ENCODE data around the gene SMR3A.

SMR3A gene

DNA sequence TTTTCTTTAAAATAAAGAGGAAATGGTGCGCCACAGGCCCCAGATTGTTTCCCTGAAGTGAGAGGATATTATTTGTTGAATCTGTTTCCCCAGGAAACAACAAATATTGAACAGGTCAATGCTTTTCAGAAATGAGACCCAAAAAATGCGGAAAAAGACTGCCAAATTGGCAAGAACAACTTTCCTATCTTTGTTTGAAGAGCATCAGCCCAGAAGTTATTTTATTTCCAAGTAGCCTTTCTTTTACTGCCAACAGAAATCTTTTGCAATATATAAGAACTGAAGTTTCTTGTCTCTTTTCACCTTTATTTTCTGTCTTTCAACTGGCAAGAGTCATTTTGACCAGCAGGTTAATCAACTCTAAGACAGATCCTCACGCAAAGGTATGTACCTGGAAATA is at the start of gene SMR3A:
TSS of gene SMR3A (plus strand) at position 301 of the 400 bp plus-strand sequence. CDS start 1,356 bp downstream, outside the sequence.
- POLR2A ChIA-PET = no interaction called here
- CTCF ChIA-PET = no interaction called here
- no peak within 1 kb of the TSS for H3K27ac ChIP-seq (ENCODE audit: extremely low read depth, low read depth, low read length)
- TF ChIP-seq, protein P1, sequence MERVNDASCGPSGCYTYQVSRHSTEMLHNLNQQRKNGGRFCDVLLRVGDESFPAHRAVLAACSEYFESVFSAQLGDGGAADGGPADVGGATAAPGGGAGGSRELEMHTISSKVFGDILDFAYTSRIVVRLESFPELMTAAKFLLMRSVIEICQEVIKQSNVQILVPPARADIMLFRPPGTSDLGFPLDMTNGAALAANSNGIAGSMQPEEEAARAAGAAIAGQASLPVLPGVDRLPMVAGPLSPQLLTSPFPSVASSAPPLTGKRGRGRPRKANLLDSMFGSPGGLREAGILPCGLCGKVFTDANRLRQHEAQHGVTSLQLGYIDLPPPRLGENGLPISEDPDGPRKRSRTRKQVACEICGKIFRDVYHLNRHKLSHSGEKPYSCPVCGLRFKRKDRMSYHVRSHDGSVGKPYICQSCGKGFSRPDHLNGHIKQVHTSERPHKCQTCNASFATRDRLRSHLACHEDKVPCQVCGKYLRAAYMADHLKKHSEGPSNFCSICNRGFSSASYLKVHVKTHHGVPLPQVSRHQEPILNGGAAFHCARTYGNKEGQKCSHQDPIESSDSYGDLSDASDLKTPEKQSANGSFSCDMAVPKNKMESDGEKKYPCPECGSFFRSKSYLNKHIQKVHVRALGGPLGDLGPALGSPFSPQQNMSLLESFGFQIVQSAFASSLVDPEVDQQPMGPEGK (tag by site-specific recombination; IDR thresholded peaks at IDR 0.05) = no peak
- TF ChIP-seq ZNF416 (tag by site-specific recombination; IDR thresholded peaks at IDR 0.05) (no peak), ZNF514 (tag by site-specific recombination; IDR thresholded peaks at IDR 0.05) (no peak), ZNF623 (tag by site-specific recombination; IDR thresholded peaks at IDR 0.05) (no peak), ZIC2 (tag by site-specific recombination; IDR thresholded peaks at IDR 0.05) (no peak), ZNF146 (tag by site-specific recombination; IDR thresholded peaks at IDR 0.05) (no peak), OVOL3 (tag by site-specific recombination; IDR thresholded peaks at IDR 0.05) (no peak), ZNF544 (tag by site-specific recombination; IDR thresholded peaks at IDR 0.05) (no peak), ZNF473 (tag by site-specific recombination; IDR thresholded peaks at IDR 0.05) (no peak)
- TF ChIP-seq, protein P2, sequence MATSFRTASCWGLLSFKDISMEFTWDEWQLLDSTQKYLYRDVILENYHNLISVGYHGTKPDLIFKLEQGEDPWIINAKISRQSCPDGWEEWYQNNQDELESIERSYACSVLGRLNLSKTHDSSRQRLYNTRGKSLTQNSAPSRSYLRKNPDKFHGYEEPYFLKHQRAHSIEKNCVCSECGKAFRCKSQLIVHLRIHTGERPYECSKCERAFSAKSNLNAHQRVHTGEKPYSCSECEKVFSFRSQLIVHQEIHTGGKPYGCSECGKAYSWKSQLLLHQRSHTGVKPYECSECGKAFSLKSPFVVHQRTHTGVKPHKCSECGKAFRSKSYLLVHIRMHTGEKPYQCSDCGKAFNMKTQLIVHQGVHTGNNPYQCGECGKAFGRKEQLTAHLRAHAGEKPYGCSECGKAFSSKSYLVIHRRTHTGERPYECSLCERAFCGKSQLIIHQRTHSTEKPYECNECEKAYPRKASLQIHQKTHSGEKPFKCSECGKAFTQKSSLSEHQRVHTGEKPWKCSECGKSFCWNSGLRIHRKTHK (tag by site-specific recombination; IDR thresholded peaks at IDR 0.05) = no peak
- TF ChIP-seq, protein P3, sequence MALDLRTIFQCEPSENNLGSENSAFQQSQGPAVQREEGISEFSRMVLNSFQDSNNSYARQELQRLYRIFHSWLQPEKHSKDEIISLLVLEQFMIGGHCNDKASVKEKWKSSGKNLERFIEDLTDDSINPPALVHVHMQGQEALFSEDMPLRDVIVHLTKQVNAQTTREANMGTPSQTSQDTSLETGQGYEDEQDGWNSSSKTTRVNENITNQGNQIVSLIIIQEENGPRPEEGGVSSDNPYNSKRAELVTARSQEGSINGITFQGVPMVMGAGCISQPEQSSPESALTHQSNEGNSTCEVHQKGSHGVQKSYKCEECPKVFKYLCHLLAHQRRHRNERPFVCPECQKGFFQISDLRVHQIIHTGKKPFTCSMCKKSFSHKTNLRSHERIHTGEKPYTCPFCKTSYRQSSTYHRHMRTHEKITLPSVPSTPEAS (tag by site-specific recombination; IDR thresholded peaks at IDR 0.05) = no peak
- TF ChIP-seq, protein P4, sequence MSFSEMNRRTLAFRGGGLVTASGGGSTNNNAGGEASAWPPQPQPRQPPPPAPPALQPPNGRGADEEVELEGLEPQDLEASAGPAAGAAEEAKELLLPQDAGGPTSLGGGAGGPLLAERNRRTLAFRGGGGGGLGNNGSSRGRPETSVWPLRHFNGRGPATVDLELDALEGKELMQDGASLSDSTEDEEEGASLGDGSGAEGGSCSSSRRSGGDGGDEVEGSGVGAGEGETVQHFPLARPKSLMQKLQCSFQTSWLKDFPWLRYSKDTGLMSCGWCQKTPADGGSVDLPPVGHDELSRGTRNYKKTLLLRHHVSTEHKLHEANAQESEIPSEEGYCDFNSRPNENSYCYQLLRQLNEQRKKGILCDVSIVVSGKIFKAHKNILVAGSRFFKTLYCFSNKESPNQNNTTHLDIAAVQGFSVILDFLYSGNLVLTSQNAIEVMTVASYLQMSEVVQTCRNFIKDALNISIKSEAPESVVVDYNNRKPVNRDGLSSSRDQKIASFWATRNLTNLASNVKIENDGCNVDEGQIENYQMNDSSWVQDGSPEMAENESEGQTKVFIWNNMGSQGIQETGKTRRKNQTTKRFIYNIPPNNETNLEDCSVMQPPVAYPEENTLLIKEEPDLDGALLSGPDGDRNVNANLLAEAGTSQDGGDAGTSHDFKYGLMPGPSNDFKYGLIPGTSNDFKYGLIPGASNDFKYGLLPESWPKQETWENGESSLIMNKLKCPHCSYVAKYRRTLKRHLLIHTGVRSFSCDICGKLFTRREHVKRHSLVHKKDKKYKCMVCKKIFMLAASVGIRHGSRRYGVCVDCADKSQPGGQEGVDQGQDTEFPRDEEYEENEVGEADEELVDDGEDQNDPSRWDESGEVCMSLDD (tag by site-specific recombination; IDR thresholded peaks at IDR 0.05) = no peak
- TF ChIP-seq, protein P5, sequence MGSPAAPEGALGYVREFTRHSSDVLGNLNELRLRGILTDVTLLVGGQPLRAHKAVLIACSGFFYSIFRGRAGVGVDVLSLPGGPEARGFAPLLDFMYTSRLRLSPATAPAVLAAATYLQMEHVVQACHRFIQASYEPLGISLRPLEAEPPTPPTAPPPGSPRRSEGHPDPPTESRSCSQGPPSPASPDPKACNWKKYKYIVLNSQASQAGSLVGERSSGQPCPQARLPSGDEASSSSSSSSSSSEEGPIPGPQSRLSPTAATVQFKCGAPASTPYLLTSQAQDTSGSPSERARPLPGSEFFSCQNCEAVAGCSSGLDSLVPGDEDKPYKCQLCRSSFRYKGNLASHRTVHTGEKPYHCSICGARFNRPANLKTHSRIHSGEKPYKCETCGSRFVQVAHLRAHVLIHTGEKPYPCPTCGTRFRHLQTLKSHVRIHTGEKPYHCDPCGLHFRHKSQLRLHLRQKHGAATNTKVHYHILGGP (tag by site-specific recombination; IDR thresholded peaks at IDR 0.05) = no peak
- H3K36me3 ChIP-seq (ENCODE audit: control insufficient read depth in 2 of 2, insufficient read depth in 1 of 2, low read length in 2 of 2) = no peaks in the 10 kb centered on the region
- no peaks in the 10 kb centered on the region for H3K4me1 ChIP-seq (ENCODE audit: control insufficient read depth, insufficient read depth, low read length)
- H3K9me3 ChIP-seq (ENCODE audit: control insufficient read depth, insufficient read depth, low read depth, low read length) = no peaks in the 10 kb centered on the region
- H3K4me3 ChIP-seq (ENCODE audit: low read depth, low read length) = no peak within 1 kb of the TSS

DNA sequence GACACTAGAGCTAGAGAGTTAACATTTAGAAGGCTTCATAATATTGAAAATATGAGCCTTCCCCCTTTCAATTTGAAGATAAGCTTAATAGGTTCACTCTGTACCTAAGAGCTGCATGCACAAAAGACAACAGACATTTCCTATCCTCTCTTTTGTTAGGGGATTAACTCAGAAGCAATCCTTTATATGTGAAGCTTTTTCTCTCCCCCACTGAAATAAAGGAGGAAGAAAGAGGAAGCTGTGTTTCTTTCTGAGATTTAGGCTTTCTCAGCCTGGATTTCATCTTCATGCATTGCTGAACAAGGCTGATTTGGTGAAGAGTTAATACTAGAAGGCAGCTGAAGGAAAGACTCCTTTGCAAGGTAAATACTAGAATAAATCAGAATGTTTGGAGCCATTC is 46.8 kb upstream of the SMR3A start:
- CTCF ChIA-PET = no interaction called here

More for the DNA sequence above, 46.8 kb upstream of the SMR3A start:
- Histone ChIP-seq H3K36me3 (ENCODE audit: control insufficient read depth in 2 of 2, insufficient read depth in 1 of 2, low read length in 2 of 2) (no peaks in the 10 kb centered on the region), H3K27ac (ENCODE audit: extremely low read depth, low read depth, low read length) (no peak overlapping the region), H3K4me1 (ENCODE audit: control insufficient read depth, insufficient read depth, low read length) (no peaks in the 10 kb centered on the region), H3K4me3 (ENCODE audit: low read depth, low read length) (no peak overlapping the region), H3K9me3 (ENCODE audit: control insufficient read depth, insufficient read depth, low read depth, low read length) (no peaks in the 10 kb centered on the region)
- TF ChIP-seq ZNF23 (tag by site-specific recombination; IDR thresholded peaks at IDR 0.05; ENCODE audit: borderline replicate concordance) (no peak), ZFP41 (tag by site-specific recombination; IDR thresholded peaks at IDR 0.05; ENCODE audit: borderline replicate concordance) (no peak)
- POLR2A ChIA-PET = no interaction called here

All from HEK293 (cell line).